Right lobe of liver (tissue), 4 donors: ENCODE data around the gene ZNF829.

Experiments used
- POLR2A ChIP-seq: fragments of 450-650 bp; IDR thresholded peaks from one replicate; pipeline ENCODE4 v1.6.1; 2017; ENCODE audit warnings: antibody characterized with exemption, mild to moderate bottlenecking
- TF ChIP-seq, protein P1 (sequence below), 4 donors: fragments of 200-600 bp in 3 of 4; fragments of 450-650 bp in 1 of 4; IDR thresholded peaks; one replicate each; pipeline versions ENCODE4 v1.5.1 to v1.8.0; 2016 to 2022; ENCODE audit warnings: antibody characterized with exemption in 4 of 4, mild to moderate bottlenecking in 2 of 4
- donor health status: DM: no; HTN: no; CAD: no.
- donor health status: DM: no; HTN: no; CAD: no.
- donor health status: DM: no; HTN: yes; CAD: no.

GRCh38 chr19:36850559-36851442, 65.3 kb downstream of the ZNF829 start, which contains the start of gene ZNF345:
- TF ChIP-seq POLR2A: no peak
- TF ChIP-seq, protein P1, sequence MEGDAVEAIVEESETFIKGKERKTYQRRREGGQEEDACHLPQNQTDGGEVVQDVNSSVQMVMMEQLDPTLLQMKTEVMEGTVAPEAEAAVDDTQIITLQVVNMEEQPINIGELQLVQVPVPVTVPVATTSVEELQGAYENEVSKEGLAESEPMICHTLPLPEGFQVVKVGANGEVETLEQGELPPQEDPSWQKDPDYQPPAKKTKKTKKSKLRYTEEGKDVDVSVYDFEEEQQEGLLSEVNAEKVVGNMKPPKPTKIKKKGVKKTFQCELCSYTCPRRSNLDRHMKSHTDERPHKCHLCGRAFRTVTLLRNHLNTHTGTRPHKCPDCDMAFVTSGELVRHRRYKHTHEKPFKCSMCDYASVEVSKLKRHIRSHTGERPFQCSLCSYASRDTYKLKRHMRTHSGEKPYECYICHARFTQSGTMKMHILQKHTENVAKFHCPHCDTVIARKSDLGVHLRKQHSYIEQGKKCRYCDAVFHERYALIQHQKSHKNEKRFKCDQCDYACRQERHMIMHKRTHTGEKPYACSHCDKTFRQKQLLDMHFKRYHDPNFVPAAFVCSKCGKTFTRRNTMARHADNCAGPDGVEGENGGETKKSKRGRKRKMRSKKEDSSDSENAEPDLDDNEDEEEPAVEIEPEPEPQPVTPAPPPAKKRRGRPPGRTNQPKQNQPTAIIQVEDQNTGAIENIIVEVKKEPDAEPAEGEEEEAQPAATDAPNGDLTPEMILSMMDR (IDR thresholded peaks at IDR 0.05): no peak
